Endothelial cell of umbilical vein (primary cell): Measurements from ENCODE around the gene KXD1.

Experiments
- EZH2 ChIP-seq: IDR thresholded peaks from 2 replicates; pipeline ENCODE4 v1.6.1; 2012; ENCODE audit warnings: borderline replicate concordance, low read depth, mild to moderate bottlenecking, moderate library complexity, low read length, inconsistent platforms; ENCODE audit not compliant: severe bottlenecking
- MYC ChIP-seq: IDR thresholded peaks from one replicate; pipeline ENCODE4 v1.6.1; 2011; ENCODE audit warnings: mild to moderate bottlenecking, low read depth, low read length
- POLR2A ChIP-seq: IDR thresholded peaks from 2 replicates; pipeline ENCODE4 v1.6.1; 2012; ENCODE audit warnings: low read depth, mild to moderate bottlenecking, control low read depth, low read length
- POLR2AphosphoS5 ChIP-seq: IDR thresholded peaks from 2 replicates; pipeline ENCODE4 v1.6.1; 2012; ENCODE audit warnings: low read depth, mild to moderate bottlenecking, control low read depth, low read length, moderate library complexity; ENCODE audit not compliant: insufficient read depth
- TF ChIP-seq, protein P1 (sequence below), 2 donors: IDR thresholded peaks; 1 replicate in 1 of 2; 2 replicates in 1 of 2; pipeline ENCODE4 v1.5.1; 2011; ENCODE audit warnings: low read length in 2 of 2, mild to moderate bottlenecking in 2 of 2, moderate library complexity in 2 of 2, control low read depth in 1 of 2, inconsistent platforms in 1 of 2, low read depth in 1 of 2; ENCODE audit not compliant: insufficient read depth in 1 of 2; ENCODE audit errors: extremely low read depth in 1 of 2
- TF ChIP-seq, protein P2 (sequence below): IDR thresholded peaks from 2 replicates; pipeline ENCODE4 v1.6.1; 2011; ENCODE audit not compliant: insufficient read depth, insufficient read length

DNA sequence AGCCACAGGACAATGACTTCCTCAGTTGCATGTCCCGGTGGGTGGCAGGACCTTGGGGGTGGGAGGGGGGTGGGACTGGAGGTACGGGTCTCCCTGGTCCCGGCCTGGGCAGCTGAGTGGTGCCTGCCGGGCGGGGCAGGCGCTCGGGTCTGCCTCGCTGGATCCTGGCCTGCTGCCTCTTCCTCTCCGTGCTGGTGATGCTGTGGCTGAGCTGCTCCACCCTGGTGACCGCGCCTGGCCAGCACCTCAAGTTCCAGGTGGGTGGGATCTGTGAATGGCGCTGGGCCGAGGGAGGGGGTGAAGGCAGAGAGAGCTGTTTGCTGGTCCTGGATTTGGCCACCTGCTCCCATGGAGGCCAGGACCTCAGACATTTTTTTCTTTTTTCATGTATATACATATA is 60.6 kb downstream of the KXD1 start:
- TF ChIP-seq, protein P1, sequence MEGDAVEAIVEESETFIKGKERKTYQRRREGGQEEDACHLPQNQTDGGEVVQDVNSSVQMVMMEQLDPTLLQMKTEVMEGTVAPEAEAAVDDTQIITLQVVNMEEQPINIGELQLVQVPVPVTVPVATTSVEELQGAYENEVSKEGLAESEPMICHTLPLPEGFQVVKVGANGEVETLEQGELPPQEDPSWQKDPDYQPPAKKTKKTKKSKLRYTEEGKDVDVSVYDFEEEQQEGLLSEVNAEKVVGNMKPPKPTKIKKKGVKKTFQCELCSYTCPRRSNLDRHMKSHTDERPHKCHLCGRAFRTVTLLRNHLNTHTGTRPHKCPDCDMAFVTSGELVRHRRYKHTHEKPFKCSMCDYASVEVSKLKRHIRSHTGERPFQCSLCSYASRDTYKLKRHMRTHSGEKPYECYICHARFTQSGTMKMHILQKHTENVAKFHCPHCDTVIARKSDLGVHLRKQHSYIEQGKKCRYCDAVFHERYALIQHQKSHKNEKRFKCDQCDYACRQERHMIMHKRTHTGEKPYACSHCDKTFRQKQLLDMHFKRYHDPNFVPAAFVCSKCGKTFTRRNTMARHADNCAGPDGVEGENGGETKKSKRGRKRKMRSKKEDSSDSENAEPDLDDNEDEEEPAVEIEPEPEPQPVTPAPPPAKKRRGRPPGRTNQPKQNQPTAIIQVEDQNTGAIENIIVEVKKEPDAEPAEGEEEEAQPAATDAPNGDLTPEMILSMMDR (IDR thresholded peaks at IDR 0.05; ENCODE audit: extremely low read depth in 1 of 2, insufficient read depth in 1 of 2, low read depth in 1 of 2, low read length in 2 of 2), result no peak
- TF ChIP-seq POLR2A (no peak), EZH2 (no peak), POLR2AphosphoS5 (no peak), MYC (no peak)
- TF ChIP-seq, protein P2, sequence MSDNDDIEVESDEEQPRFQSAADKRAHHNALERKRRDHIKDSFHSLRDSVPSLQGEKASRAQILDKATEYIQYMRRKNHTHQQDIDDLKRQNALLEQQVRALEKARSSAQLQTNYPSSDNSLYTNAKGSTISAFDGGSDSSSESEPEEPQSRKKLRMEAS, result no peak
